Mucosa of descending colon (tissue), 3 donors: ENCODE measurements around the gene COPS8. TPM values are rescaled to one million over a fixed set of nuclear protein-coding genes. Genes with fewer than 3 reads are reported as not detected.

ENCODE experiments used
- ATAC-seq: fragments of 200-7000 bp; cut with Tn5 transposase; one replicate; pipeline ENCODE4 v1.9.1; 2020; ENCODE audit warnings: mild to moderate bottlenecking, moderate library complexity
- DNase-seq, 3 donors: peaks; one replicate each; pipeline ENCODE4 v3.0.0-alpha.2; 2020
- H3K36me3 ChIP-seq: fragments of 200-600 bp; one replicate; pipeline ENCODE4 v1.8.0; 2021; ENCODE audit warnings: low read depth, mild to moderate bottlenecking
- H3K4me1 ChIP-seq: fragments of 200-600 bp; one replicate; pipeline ENCODE4 v1.8.0; 2021; ENCODE audit warnings: low read depth, mild to moderate bottlenecking
- H3K4me3 ChIP-seq: fragments of 200-600 bp; one replicate; pipeline ENCODE4 v1.8.0; 2021; ENCODE audit warnings: mild to moderate bottlenecking
- H3K9me3 ChIP-seq: fragments of 200-600 bp; one replicate; pipeline ENCODE4 v1.8.0; 2021; ENCODE audit warnings: mild to moderate bottlenecking
- intact Hi-C, 2 donors: fragments of 100-400 bp; cut with DNase I in 1 of 2; cut with micrococcal nuclease in 1 of 2; formaldehyde crosslinking; loops; one replicate each; pipeline versions ENCODE4 v1.11.0 to v1.11.1; 2022; cut with DNase I, micrococcal nuclease
- total RNA-seq, 3 donors: library from RNA; stranded (reverse); fragmentation: NEBNext Ultra II Directional in 2 of 3; extraction: Animal tissue kit (Norgen Biotek cat#: 25700) in 2 of 3; gene quantifications; one replicate each; pipeline versions ENCODE4 v1.2.1 to v1.2.4, GENCODE V29; 2021 to 2023
- TF ChIP-seq, protein P1 (sequence below): fragments of 200-600 bp; IDR thresholded peaks from one replicate; pipeline ENCODE4 v1.8.0; 2022; ENCODE audit warnings: antibody characterized with exemption, mild to moderate bottlenecking
- donor health status: DM: no; HTN: no; CAD: no; lungs with moderate emphysema.
- donor health status: DM: no; HTN: no; CAD: no.
- donor health status: DM: no; HTN: yes; CAD: no.

Gene COPS8
- total RNA-seq, 3 donors from 2014 or later: 23.4 to 37.3 (median 31.5) TPM

DNA sequence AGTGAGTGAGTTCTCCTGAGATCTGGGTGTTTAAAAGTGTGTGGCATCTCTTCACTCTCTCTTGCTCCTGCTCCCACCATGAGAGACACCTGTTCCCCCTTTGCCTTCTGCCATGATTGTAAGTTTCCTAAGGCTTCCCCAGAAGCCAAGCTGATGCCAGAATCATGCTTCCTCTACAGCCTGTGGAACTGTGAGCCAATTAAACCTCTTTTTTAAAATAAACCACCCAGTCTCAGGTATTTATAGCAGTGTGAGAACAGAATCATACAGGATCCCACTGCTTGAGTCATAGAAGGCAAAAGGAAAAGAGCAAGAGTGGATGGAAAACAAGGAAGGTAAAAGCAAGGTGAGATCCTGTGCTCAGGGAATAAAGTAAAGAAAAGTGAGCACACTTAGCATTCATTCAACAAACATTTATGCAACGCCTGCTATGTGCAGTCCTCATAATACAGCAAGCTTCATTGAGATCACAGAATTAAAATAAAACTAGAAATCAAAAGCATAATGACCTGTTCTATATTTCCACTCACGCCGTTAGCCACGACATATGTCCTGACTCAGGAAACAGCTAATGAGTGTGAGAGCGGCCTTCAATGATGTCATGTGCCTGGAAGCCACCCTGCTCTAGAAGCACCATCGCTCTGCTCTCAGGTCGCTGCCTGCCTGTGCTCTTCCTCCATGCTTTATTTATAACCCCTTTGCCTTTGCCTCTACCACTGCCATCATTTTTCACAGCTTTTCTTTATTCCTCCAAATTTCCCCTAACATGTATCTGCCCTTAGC, 11.3 kb upstream of the COPS8 start:
- intact Hi-C loops: loop anchor here in 1 of 2 donors (5.0 kb wide), 1 partner anchor 722 kb away; no protein-coding TSS in a partner anchor
- ATAC-seq (no peak), DNase-seq (no peak)
- H3K9me3 ChIP-seq: no peaks in the 10 kb centered on the region
- TF ChIP-seq, protein P1, sequence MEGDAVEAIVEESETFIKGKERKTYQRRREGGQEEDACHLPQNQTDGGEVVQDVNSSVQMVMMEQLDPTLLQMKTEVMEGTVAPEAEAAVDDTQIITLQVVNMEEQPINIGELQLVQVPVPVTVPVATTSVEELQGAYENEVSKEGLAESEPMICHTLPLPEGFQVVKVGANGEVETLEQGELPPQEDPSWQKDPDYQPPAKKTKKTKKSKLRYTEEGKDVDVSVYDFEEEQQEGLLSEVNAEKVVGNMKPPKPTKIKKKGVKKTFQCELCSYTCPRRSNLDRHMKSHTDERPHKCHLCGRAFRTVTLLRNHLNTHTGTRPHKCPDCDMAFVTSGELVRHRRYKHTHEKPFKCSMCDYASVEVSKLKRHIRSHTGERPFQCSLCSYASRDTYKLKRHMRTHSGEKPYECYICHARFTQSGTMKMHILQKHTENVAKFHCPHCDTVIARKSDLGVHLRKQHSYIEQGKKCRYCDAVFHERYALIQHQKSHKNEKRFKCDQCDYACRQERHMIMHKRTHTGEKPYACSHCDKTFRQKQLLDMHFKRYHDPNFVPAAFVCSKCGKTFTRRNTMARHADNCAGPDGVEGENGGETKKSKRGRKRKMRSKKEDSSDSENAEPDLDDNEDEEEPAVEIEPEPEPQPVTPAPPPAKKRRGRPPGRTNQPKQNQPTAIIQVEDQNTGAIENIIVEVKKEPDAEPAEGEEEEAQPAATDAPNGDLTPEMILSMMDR: no peak
- no peaks in the 10 kb centered on the region for H3K4me1 ChIP-seq
- no peaks in the 10 kb centered on the region for H3K36me3 ChIP-seq
- no peak overlapping the region for H3K4me3 ChIP-seq

DNA sequence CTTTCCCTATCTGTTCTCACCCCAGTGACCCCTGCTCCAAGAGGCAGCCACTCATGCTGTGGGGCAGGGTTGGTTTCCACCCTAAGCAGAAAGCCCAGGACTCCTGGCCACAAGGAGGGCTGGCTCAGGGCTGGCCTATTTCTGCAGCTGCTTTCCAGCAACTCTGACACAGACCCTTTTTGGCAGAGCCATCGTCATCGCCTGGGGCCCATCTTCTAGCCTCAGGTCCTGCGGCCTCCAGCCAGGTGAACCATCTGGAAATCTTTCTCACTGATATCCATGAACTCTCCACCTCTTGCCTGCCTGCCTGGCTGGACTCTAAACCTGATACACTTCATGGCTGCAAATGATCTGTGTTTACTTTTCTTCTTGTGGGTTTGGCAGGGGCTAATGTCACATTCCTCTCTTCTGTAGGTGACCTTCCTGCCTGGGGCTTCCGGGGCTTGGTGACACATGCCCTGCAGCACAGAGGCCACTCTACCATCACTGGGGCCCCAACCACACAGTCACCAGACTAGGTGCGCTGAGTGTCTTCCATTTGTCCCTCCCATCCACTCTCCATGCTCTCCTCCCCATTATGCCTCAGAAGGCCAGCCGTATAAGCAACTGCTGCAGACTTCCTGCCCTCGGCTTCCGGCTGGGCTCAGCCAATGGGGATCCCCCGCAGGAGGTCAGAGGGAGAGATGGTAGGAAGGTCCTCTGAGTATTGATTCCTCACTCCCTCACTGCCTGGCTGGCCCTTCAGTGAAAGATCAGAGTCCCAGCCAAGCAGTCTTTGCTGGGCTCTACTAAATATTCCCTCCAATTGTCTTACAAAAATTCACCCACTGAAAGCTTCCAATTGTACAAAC, 9.7 kb upstream of the COPS8 start:
- TF ChIP-seq, protein P1: no peak
- H3K9me3 ChIP-seq: no peaks in the 10 kb centered on the region
- H3K4me3 ChIP-seq: no peak overlapping the region
- DNase-seq (no peak), ATAC-seq (no peak)
- H3K36me3 ChIP-seq: no peaks in the 10 kb centered on the region
- intact Hi-C loops: no loop called here
- H3K4me1 ChIP-seq: no peaks in the 10 kb centered on the region

DNA sequence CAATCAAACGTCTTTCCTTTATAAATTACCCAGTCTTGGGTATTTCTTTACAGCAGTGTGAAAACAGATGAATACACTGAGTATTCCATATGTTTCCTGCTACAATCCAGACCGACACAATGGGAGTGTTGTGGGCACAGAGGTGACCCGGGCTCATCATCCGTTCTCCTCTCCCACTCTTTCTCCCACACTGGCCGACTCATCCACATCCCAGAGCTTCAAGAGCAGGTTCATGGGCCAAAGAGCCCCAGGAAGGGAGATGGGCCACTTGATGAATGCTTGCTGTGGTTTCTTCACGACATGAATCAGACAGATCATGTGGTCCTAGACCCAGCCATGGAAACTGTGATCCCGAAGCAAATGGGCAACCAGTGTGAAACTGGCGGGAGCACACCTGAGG, 4.1 kb upstream of the COPS8 start:
- ATAC-seq (no peak), DNase-seq (no peak)
- TF ChIP-seq, protein P1: no peak
- no peaks in the 10 kb centered on the region for H3K36me3 ChIP-seq
- H3K9me3 ChIP-seq: no peaks in the 10 kb centered on the region
- intact Hi-C loops: no loop called here
- H3K4me3 ChIP-seq: no peak overlapping the region
- H3K4me1 ChIP-seq: no peaks in the 10 kb centered on the region

DNA sequence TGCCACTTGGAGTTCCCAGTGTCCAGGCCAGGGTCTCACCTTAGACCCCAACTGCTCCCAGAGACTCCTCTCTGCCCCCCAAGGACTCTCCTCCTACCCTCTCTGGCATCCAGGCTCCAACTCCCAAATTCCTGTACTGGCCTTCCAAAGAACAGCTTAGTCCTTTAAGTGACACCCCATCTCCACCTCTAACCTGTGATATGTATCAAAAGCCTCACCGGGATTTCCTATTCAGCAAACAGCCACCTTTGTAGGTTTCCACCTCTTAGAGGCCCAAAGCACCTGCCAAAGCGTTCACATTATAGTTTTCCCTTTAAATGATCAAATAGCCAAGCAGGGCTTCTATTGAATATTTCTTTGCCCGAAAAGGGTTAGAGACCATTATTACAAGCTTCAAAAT, 2.7 kb upstream of the COPS8 start:
- no peak for ATAC-seq
- no peaks in the 10 kb centered on the region for H3K4me1 ChIP-seq
- no peak for DNase-seq
- no peak overlapping the region for H3K4me3 ChIP-seq
- no peaks in the 10 kb centered on the region for H3K36me3 ChIP-seq
- H3K9me3 ChIP-seq: no peaks in the 10 kb centered on the region
- intact Hi-C loops: no loop called here
- TF ChIP-seq, protein P1: no peak

DNA sequence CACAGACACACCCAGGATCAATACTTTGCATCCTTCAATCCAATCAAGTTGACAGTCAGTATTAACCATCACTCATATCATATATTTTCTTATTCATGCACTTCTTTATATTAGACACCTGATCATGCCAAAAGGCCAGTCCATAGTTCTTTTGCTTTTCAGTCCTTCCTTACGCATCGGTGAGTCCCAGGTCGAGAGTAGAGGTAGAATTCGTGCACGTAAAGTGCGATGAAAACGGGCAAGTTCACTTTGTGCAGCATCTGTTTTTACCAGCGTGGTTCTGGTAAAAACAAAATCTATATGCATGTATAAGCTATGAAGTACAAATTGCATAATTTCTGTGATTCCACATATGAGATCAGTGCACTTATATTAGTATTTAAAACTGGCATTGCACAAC, 1.2 kb upstream of the COPS8 start:
- intact Hi-C loops: no loop called here
- Histone ChIP-seq H3K9me3 (no peaks in the 10 kb centered on the region), H3K36me3 (no peaks in the 10 kb centered on the region), H3K4me3 (no peak overlapping the region), H3K4me1 (no peaks in the 10 kb centered on the region)
- TF ChIP-seq, protein P1: no peak
- no peak for ATAC-seq
- no peak for DNase-seq
